HFF-Myc (cell line): ENCODE measurements around the gene ZKSCAN4.
A peak's percentile ranks its signal among the peaks of the same experiment; 100 is the strongest.

Experiments used
- DNase-seq: peaks from one replicate; pipeline ENCODE4 v3.0.0-alpha.2; 2011; ENCODE audit warnings: low read depth; ENCODE audit errors: extremely low read depth
- H3K4me3 ChIP-seq: replicated peaks from 2 replicates; pipeline ENCODE4 v1.5.1; 2011; ENCODE audit warnings: low read depth, mild to moderate bottlenecking, control low read depth, low read length
- TF ChIP-seq, protein P1 (sequence below): IDR thresholded peaks from 2 replicates; pipeline ENCODE4 v1.5.1; 2012; ENCODE audit warnings: mild to moderate bottlenecking, low read depth, low read length, control low read depth; ENCODE audit errors: missing control alignments

Gene ZKSCAN4

DNA sequence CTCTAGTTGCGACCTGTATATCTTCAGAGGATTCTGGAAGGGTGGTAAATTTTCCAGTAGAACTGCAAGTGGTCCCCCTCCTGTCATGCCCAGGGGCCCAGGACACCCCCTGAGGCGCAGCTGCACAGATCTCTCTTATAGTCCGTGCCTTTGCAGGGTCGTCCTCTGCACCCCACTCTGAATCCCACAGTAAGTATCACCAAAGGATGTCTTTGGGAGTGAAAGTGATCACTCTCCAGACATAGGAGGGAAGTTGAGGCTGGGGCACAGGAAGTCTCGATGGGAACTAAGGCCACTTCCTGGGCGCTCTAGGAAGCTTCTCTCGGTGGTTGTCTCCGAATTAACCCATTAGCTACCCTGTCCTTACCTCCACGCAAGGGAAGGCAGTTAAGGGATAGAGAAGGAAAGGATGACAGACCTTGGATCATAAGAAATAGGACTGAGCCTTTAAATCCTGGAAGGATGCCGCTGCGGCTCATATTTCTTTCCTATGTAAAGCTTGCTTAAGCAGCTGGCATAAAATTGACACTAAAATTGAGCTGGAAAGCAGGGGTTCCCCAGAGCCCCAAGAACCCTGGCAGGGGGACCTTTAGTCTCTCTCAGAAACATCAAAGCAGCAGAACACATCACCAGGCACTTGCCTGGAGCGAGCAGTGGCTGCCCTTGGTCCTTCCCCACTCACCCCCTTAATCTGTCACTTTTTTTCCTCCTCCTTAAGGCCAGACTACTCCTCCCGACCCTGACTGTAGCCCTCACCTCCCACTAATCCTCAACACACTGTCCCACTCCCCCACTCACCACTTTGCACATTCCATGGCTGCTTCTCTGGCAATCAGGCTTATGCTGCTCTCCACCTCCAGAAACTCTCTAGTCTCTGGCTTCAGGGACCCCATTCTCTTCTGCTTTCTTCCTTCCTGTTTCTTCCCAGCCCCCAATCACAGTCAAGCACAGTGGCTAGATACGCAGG lies at the start of gene ZKSCAN4:
Gene ZKSCAN4, minus strand, starts transcription at position 261 of the 967 bp plus-strand sequence. CDS start 289 bp downstream, outside the sequence.
- TF ChIP-seq, protein P1, sequence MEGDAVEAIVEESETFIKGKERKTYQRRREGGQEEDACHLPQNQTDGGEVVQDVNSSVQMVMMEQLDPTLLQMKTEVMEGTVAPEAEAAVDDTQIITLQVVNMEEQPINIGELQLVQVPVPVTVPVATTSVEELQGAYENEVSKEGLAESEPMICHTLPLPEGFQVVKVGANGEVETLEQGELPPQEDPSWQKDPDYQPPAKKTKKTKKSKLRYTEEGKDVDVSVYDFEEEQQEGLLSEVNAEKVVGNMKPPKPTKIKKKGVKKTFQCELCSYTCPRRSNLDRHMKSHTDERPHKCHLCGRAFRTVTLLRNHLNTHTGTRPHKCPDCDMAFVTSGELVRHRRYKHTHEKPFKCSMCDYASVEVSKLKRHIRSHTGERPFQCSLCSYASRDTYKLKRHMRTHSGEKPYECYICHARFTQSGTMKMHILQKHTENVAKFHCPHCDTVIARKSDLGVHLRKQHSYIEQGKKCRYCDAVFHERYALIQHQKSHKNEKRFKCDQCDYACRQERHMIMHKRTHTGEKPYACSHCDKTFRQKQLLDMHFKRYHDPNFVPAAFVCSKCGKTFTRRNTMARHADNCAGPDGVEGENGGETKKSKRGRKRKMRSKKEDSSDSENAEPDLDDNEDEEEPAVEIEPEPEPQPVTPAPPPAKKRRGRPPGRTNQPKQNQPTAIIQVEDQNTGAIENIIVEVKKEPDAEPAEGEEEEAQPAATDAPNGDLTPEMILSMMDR, result no peak
- H3K4me3 ChIP-seq, result peak within 1 kb of the TSS; percentile 58
- DNase-seq, result peak; percentile 86

- H3K4me3 ChIP-seq, result no peak overlapping the region
- TF ChIP-seq, protein P1, result no peak
- no peak for DNase-seq
These were observed 44.5 kb upstream of the ZKSCAN4 start for GRCh38 chr6:28296520-28297060.

DNA sequence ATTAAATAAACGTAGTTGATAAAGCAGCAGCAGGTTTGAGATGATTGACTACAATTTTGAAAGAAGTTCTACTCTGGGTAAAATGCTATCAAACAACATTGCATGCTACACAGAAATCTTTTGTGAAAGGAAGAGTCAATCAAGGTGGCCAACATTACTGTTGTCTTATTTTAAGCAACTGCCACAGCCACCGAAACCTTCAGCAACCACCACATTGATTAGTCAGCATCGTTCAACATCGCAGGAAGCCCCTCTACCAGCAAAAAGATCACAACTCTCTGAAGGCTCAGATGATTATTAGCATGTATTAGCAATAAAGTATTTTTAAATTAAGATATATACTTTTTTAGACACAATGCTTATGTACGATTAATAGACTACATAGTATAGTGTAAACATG lies 43.3 kb upstream of the ZKSCAN4 start:
- TF ChIP-seq, protein P1, result no peak

DNA sequence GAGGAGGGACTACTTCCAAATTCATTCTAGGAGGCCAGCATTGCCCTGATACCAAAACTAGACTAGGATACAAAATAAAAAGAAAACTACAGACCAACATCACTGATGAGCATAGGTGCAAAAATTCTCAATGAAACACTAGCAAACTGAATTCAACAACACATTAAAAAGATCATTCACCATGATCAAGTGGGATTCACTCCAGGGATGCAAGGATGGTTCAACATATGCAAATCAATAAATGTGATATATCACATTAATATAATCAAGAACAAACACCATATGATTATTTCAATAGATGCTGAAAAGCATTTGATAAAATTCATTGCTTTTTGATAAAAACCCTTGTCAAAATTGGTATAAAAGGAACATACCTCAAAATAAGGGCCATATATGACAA lies 39.5 kb upstream of the ZKSCAN4 start:
- TF ChIP-seq, protein P1, result no peak
- no peak for DNase-seq
- no peak overlapping the region for H3K4me3 ChIP-seq

More for the DNA sequence above, 43.3 kb upstream of the ZKSCAN4 start:
- no peak for DNase-seq
- no peak overlapping the region for H3K4me3 ChIP-seq

DNA sequence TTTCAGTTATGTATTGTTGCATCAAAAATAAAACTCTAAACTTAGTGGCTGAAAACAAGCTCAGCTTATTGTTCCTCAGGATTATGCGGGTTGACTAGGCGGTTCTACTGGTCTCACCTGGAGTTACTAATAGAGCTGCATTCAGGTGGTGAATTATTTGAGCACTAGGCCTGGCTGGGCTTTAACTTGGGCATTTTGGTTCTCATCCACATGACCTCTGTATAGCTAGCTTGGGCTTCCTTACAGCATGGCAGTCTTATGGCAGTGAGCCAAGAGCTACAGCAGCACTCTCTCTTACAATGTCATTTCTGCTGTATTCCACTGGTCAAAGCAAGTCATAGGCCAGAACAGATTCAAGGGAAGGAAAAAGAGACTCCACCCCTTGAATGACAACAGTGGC lies 30.9 kb upstream of the ZKSCAN4 start:
- no peak overlapping the region for H3K4me3 ChIP-seq
- TF ChIP-seq, protein P1, result no peak
- DNase-seq, result no peak

DNA sequence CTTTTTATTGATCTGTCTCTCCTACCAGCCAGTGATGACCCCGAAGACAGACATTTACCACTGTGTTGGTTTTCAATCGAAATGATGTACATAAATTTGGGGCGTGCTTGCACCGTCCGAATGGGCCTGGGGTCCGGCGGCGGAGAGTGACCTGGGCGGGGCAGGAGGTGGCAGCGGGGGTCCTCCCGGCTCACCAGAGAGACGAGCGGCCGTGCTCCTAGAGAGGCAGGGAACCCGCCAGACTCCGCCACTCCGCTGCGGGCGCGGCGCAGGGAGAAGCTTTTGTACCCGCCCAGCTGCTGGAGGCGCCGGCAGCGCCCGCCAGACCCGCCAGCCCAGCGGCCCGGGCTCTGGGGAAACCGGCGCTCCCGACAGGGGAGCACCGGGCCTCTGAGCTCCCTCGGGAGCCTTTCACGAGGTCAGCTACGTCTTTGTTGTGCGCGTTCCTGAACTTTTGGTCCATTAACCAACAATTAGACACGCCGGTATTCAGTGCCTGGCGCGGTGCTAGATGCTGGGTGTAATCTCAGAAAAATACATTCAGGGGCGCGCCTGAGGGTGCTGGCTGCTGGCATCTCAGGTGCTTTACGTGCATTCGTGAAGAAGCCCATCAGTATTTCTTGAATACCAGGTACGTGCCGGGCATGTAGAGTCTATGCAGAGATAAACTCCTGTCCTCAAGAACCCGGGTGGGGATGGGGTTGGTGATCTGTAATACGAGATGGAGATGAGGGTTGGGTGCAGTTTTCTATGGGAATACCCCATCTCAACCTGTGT lies 29.4 kb upstream of the ZKSCAN4 start, which contains the start of gene PGBD1:
Gene PGBD1, plus strand, starts transcription at position 285 of the 777 bp plus-strand sequence. CDS start 2,242 bp downstream, outside the sequence.
- TF ChIP-seq, protein P1, result no peak
- DNase-seq, result no peak
- peak within 1 kb of the TSS; percentile 75 for H3K4me3 ChIP-seq
